Omental fat pad (tissue), 4 donors: Measurements from ENCODE around the gene SRSF11. TPM values are rescaled to one million over a fixed set of nuclear protein-coding genes. Genes with fewer than 3 reads are reported as not detected.

Experiments
- ATAC-seq: fragments of 150-250 bp; one replicate; pipeline ENCODE4 v1.9.1; 2016; ENCODE audit warnings: mild to moderate bottlenecking, moderate library complexity; ENCODE audit not compliant: low FRiP score
- DNase-seq: peaks from one replicate; pipeline ENCODE4 v3.0.0-alpha.2; 2019; ENCODE audit warnings: low spot score
- CTCF ChIP-seq, 3 donors: fragments of 450-650 bp; IDR thresholded peaks; one replicate each; pipeline ENCODE4 v1.5.1; 2016 to 2017; ENCODE audit warnings: antibody characterized with exemption in 3 of 3, mild to moderate bottlenecking in 3 of 3, moderate library complexity in 2 of 3
- small RNA-seq: library from RNA; depleted of rRNA; stranded (forward); fragments of <200 nt; gene quantifications from one replicate; pipeline ENCODE3, GENCODE V24; 2016
- total RNA-seq, 4 donors: library from RNA; depleted of rRNA; stranded (reverse); fragments of >200 nt; gene quantifications; one replicate each; pipeline ENCODE4 v1.1.0, GENCODE V29; 2016

Gene SRSF11
- total RNA-seq, 4 donors from 2014 or later, result 143 to 240 (median 167) TPM

GRCh38 chr1:70295749-70296148 lies 74.6 kb downstream of the SRSF11 start:
- DNase-seq, result no peak
- no peak for TF ChIP-seq CTCF (IDR thresholded peaks at IDR 0.05)
- no peak for ATAC-seq

- TF ChIP-seq CTCF (IDR thresholded peaks at IDR 0.05), result no peak
- DNase-seq (no peak), ATAC-seq (no peak)
Observed at GRCh38 chr1:70299472-70299871, 78.3 kb downstream of the SRSF11 start.

Small RNAs within 50 kb of the gene (small RNA-seq; reads per million reads assigned to genes)
- not detected for gene RN7SL242P

Other genes with a start within 250 kb of the SRSF11 start
- gene LRRC40, start 15.8 kb upstream of the SRSF11 start, total RNA-seq, result 10 to 100 TPM; 10.9 to 19.7 (median 13.3) TPM
- 10 to 100 TPM; 19.5 to 29.0 (median 22.5) TPM for gene ANKRD13C, start 133.3 kb downstream of the SRSF11 start, total RNA-seq
- 10 to 100 TPM in 1 of 4 donors, 1 to 10 TPM in 3; 4.9 to 13.3 (median 6.6) TPM for gene CTH, start 189.9 kb downstream of the SRSF11 start, total RNA-seq